OCI-LY3 (cell line): ENCODE data around the gene AFAP1.

Source experiments
- CTCF ChIP-seq: fragments of 200-600, 300-600 bp; sonication (generic); IDR thresholded peaks from 2 replicates; pipeline ENCODE4 v1.5.1; 2014; ENCODE audit warnings: antibody characterized with exemption, low read length, low read depth
- EZH2phosphoT487 ChIP-seq: fragments of 200-600 bp; shearing (Covaris generic); IDR thresholded peaks from 2 replicates; pipeline ENCODE4 v1.6.1; 2018; ENCODE audit warnings: antibody characterized with exemption, mixed run types, low read depth

GRCh38 chr4:7955393-7955792, 15.7 kb upstream of the AFAP1 start:
- TF ChIP-seq CTCF, result no peak
- TF ChIP-seq EZH2phosphoT487, result no peak
